Measurements from ENCODE around the gene TESK2.

GRCh38 chr1:45394342-45394741 lies 96.6 kb downstream of the TESK2 start:
- TF ChIP-seq CSRNP3 (CRISPR knock-in tag; IDR thresholded peaks at IDR 0.05) (no peak), RARB (CRISPR knock-in tag; IDR thresholded peaks at IDR 0.05) (no peak), PPARA (CRISPR knock-in tag; IDR thresholded peaks at IDR 0.05; ENCODE audit: borderline replicate concordance) (no peak), ISL1 (CRISPR knock-in tag; IDR thresholded peaks at IDR 0.05) (no peak), CSDC2 (CRISPR knock-in tag; IDR thresholded peaks at IDR 0.05) (no peak), ZNF70 (CRISPR knock-in tag; IDR thresholded peaks at IDR 0.05) (no peak), ZFP3 (CRISPR knock-in tag; IDR thresholded peaks at IDR 0.05) (no peak), ZFP30 (CRISPR knock-in tag; IDR thresholded peaks at IDR 0.05) (no peak), ZC3H10 (CRISPR knock-in tag; IDR thresholded peaks at IDR 0.05) (no peak), ZNF565 (CRISPR knock-in tag; conservative IDR thresholded peaks at IDR 0.05; ENCODE audit: low read depth) (no peak), ARNTL (CRISPR knock-in tag; IDR thresholded peaks at IDR 0.05; ENCODE audit: borderline replicate concordance, low read depth) (no peak), SNAI2 (CRISPR knock-in tag; IDR thresholded peaks at IDR 0.05) (no peak)
- TF ChIP-seq, protein P1, sequence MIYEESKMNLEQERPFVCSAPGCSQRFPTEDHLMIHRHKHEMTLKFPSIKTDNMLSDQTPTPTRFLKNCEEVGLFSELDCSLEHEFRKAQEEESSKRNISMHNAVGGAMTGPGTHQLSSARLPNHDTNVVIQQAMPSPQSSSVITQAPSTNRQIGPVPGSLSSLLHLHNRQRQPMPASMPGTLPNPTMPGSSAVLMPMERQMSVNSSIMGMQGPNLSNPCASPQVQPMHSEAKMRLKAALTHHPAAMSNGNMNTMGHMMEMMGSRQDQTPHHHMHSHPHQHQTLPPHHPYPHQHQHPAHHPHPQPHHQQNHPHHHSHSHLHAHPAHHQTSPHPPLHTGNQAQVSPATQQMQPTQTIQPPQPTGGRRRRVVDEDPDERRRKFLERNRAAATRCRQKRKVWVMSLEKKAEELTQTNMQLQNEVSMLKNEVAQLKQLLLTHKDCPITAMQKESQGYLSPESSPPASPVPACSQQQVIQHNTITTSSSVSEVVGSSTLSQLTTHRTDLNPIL (CRISPR knock-in tag; IDR thresholded peaks at IDR 0.05; ENCODE audit: low read depth): no peak
